H1 (cell line): ENCODE data around the gene TWF2. TPM values are rescaled to one million over a fixed set of nuclear protein-coding genes. Genes with fewer than 3 reads are reported as not detected.

ENCODE experiments used
- CTCF ChIA-PET: fragments of 300-600 bp; sonication (Branson Sonifier 250); formaldehyde crosslinking; loops from one replicate; lab custom pipeline; 2021; ENCODE audit not compliant: partially characterized antibody; lab: Charles Lee
- POLR2A ChIA-PET: fragments of 300-600 bp; sonication (Branson Sonifier 250); formaldehyde crosslinking; loops from one replicate; lab custom pipeline; 2021; ENCODE audit warnings: inconsistent platforms; ENCODE audit not compliant: partially characterized antibody; lab: Charles Lee
- DNase-seq, 2 experiments: peaks; one replicate each; pipeline versions ENCODE4 v3.0.0 to v3.0.0-alpha.2; 2010 to 2022; ENCODE audit warnings: low spot score in 2 of 2, low read depth in 1 of 2, mixed read lengths in 1 of 2
- FAIRE-seq: peaks from 2 replicates; lab custom pipeline; 2011; peaks lifted over from hg19 to GRCh38; lab: Jason Lieb, UNC
- H2AFZ ChIP-seq: 2 replicates; pipeline ENCODE4 v1.8.1; 2012; ENCODE audit warnings: low read length, inconsistent platforms
- H2AK5ac ChIP-seq: 2 replicates; pipeline ENCODE4 v1.6.1; 2013; ENCODE audit warnings: low read depth, low read length
- H2BK120ac ChIP-seq: replicated peaks from 2 replicates; pipeline ENCODE3; 2013; ENCODE audit warnings: low read depth, low read length, inconsistent platforms
- H2BK12ac ChIP-seq: 2 replicates; pipeline ENCODE4 v1.6.1; 2013; ENCODE audit warnings: low read depth, low read length
- H2BK15ac ChIP-seq: 2 replicates; pipeline ENCODE4 v1.6.1; 2013; ENCODE audit warnings: low read length
- H2BK20ac ChIP-seq: 2 replicates; pipeline ENCODE4 v1.6.1; 2013; ENCODE audit warnings: low read length
- H2BK5ac ChIP-seq: 2 replicates; pipeline ENCODE4 v1.6.1; 2013; ENCODE audit warnings: low read depth, low read length
- H3K14ac ChIP-seq: 2 replicates; pipeline ENCODE4 v1.6.1; 2013; ENCODE audit warnings: inconsistent platforms; ENCODE audit not compliant: insufficient read length
- H3K18ac ChIP-seq: 2 replicates; pipeline ENCODE4 v1.6.1; 2013; ENCODE audit warnings: low read length; ENCODE audit errors: extremely low read depth
- H3K23ac ChIP-seq: 2 replicates; pipeline ENCODE4 v1.6.1; 2013; ENCODE audit warnings: inconsistent platforms; ENCODE audit not compliant: insufficient read length
- H3K23me2 ChIP-seq: 2 replicates; pipeline ENCODE4 v1.6.1; 2013; ENCODE audit warnings: low read depth, low read length
- H3K27ac ChIP-seq: 2 replicates; pipeline ENCODE4 v1.6.1; 2011; ENCODE audit warnings: low read depth, low read length, inconsistent platforms
- H3K27me3 ChIP-seq, 4 experiments: replicated peaks in 1 of 4; 1 replicate in 1 of 4; 2 replicates in 3 of 4; pipeline versions ENCODE4 v1.6.1 to v1.8.1; 2011 to 2013; ENCODE audit warnings: low read length in 3 of 4, mild to moderate bottlenecking in 3 of 4, inconsistent platforms in 2 of 4, mixed read lengths in 2 of 4, moderate library complexity in 1 of 4; ENCODE audit not compliant: control insufficient read depth in 3 of 4, insufficient read depth in 3 of 4; ENCODE audit errors: extremely low read depth in 1 of 4
- H3K36me3 ChIP-seq, 4 experiments: 2 replicates each; pipeline versions ENCODE4 v1.6.1 to v1.8.1; 2011 to 2013; ENCODE audit warnings: mild to moderate bottlenecking in 4 of 4, low read length in 3 of 4, moderate library complexity in 2 of 4, control low read depth in 1 of 4, inconsistent platforms in 1 of 4; ENCODE audit not compliant: insufficient read depth in 4 of 4, control insufficient read depth in 2 of 4
- H3K4ac ChIP-seq: replicated peaks from 2 replicates; pipeline ENCODE3; 2013; ENCODE audit warnings: low read length, low read depth, mixed read lengths, inconsistent platforms; ENCODE audit not compliant: insufficient read length
- H3K4me1 ChIP-seq, 4 experiments: replicated peaks in 1 of 4; 1 replicate in 1 of 4; 2 replicates in 3 of 4; pipeline versions ENCODE4 v1.6.1 to v1.8.1; 2011 to 2013; ENCODE audit warnings: low read length in 3 of 4, inconsistent platforms in 2 of 4, mixed read lengths in 1 of 4; ENCODE audit not compliant: insufficient read depth in 4 of 4, control insufficient read depth in 3 of 4
- H3K4me2 ChIP-seq, 2 experiments: 2 replicates each; pipeline versions ENCODE4 v1.6.1 to v1.8.1; 2011 to 2013; ENCODE audit warnings: low read depth in 2 of 2, low read length in 2 of 2, control low read depth in 1 of 2, inconsistent platforms in 1 of 2, mild to moderate bottlenecking in 1 of 2; ENCODE audit not compliant: insufficient read depth in 1 of 2
- H3K4me3 ChIP-seq, 4 experiments: fragments of 200-600, 300-600 bp in 1 of 4; sonication (generic), shearing (Covaris generic), sonication (Bioruptor Twin) in 1 of 4; 2 replicates each; pipeline versions ENCODE4 v1.5.1 to v1.8.1; 2011 to 2016; ENCODE audit warnings: low read length in 4 of 4, low read depth in 3 of 4, control low read depth in 2 of 4, inconsistent platforms in 2 of 4, mild to moderate bottlenecking in 2 of 4, mixed read lengths in 1 of 4, moderate library complexity in 1 of 4; ENCODE audit not compliant: insufficient read depth in 2 of 4; ENCODE audit errors: extremely low read depth in 1 of 4
- H3K56ac ChIP-seq: replicated peaks from 2 replicates; pipeline ENCODE3; 2013; ENCODE audit warnings: low read depth, mild to moderate bottlenecking, mixed read lengths, low read length, inconsistent platforms; ENCODE audit not compliant: insufficient read length
- H3K79me1 ChIP-seq: 2 replicates; pipeline ENCODE4 v1.6.1; 2013; ENCODE audit warnings: low read depth, low read length, control low read depth
- H3K79me2 ChIP-seq, 2 experiments: 2 replicates each; pipeline versions ENCODE4 v1.6.1 to v1.8.1; 2012 to 2013; ENCODE audit warnings: low read length in 2 of 2, mild to moderate bottlenecking in 2 of 2, inconsistent platforms in 1 of 2; ENCODE audit not compliant: insufficient read depth in 2 of 2, control insufficient read depth in 1 of 2
- H3K9ac ChIP-seq, 4 experiments: replicated peaks in 1 of 4; 1 replicate in 1 of 4; 2 replicates in 3 of 4; pipeline versions ENCODE4 v1.6.1 to v1.8.1; 2011 to 2013; ENCODE audit warnings: low read depth in 3 of 4, low read length in 3 of 4, control low read depth in 2 of 4, mild to moderate bottlenecking in 2 of 4, moderate library complexity in 2 of 4, inconsistent platforms in 1 of 4; ENCODE audit errors: extremely low read depth in 1 of 4
- H3K9me3 ChIP-seq, 2 experiments: 2 replicates each; pipeline versions ENCODE4 v1.6.1 to v1.8.1; 2012 to 2013; ENCODE audit warnings: mild to moderate bottlenecking in 2 of 2, moderate library complexity in 2 of 2, control low read depth in 1 of 2, inconsistent platforms in 1 of 2, low read depth in 1 of 2, low read length in 1 of 2, mixed read lengths in 1 of 2; ENCODE audit not compliant: insufficient read depth in 2 of 2
- H4K20me1 ChIP-seq, 2 experiments: replicated peaks in 1 of 2; 2 replicates each; pipeline versions ENCODE3 to v1.8.1; 2011 to 2013; ENCODE audit warnings: inconsistent platforms in 2 of 2, low read length in 2 of 2, mild to moderate bottlenecking in 1 of 2; ENCODE audit not compliant: insufficient read depth in 2 of 2, control insufficient read depth in 1 of 2
- H4K5ac ChIP-seq: 2 replicates; pipeline ENCODE4 v1.6.1; 2013; ENCODE audit warnings: low read length, low read depth, mixed read lengths, inconsistent platforms; ENCODE audit not compliant: insufficient read length
- H4K8ac ChIP-seq: 2 replicates; pipeline ENCODE4 v1.8.0; 2013; ENCODE audit warnings: mild to moderate bottlenecking, moderate library complexity, low read length, inconsistent platforms; ENCODE audit not compliant: insufficient read depth; ENCODE audit errors: extremely low read depth
- H4K91ac ChIP-seq: replicated peaks from 2 replicates; pipeline ENCODE3; 2013; ENCODE audit warnings: low read length, mixed read lengths, inconsistent platforms; ENCODE audit not compliant: insufficient read length
- RFX5 ChIP-seq: IDR thresholded peaks from 2 replicates; pipeline ENCODE4 v1.6.1; 2011; ENCODE audit warnings: low read depth, low read length, improper control_type of control experiment, borderline replicate concordance
- WGBS, 2 experiments: shearing (Covaris generic) in 1 of 2; methylation state at CpG; one replicate each; pipeline versions ENCODE4 v1.1.6 to v1.1.7; 2013 to 2015; ENCODE audit warnings: low lambda C conversion rate in 2 of 2, mixed read lengths in 2 of 2, inconsistent platforms in 1 of 2, low coverage in 1 of 2, missing lambda C conversion rate in 1 of 2; ENCODE audit not compliant: insufficient replicate concordance in 2 of 2, insufficient coverage in 1 of 2, insufficient read length in 1 of 2; ENCODE audit errors: extremely low coverage in 1 of 2, missing lambda C conversion rate in 1 of 2; 5-methylcytosine and 5-hydroxymethylcytosine counted together
- polyA plus RNA-seq, 7 experiments: library from polyadenylated mRNA; depleted of rRNA in 3 of 7; stranded (reverse) in 5 of 7; unstranded in 2 of 7; fragments of >200 nt in 5 of 7; fragments of 200-250 nt in 2 of 7; gene quantifications; 1 replicate in 5 of 7; 2 replicates in 1 of 7; 4 replicates in 1 of 7; pipeline versions ENCODE4 v1.2.1 to v1.2.3, GENCODE V29; 2011 to 2013; ENCODE audit warnings: missing spikeins in 2 of 7, mixed read lengths in 2 of 7
- total RNA-seq: library from RNA; stranded (reverse); fragmentation: NEBNext Ultra II Directional; extraction: Animal tissue kit (Norgen Biotek cat#: 25700); gene quantifications from 2 replicates; pipeline ENCODE4 v1.2.1, GENCODE V29; 2021

The TWF2 gene
- total and polyA plus RNA-seq, 2 of the 8 experiments (the other 6 are each of a cell fraction or from before 2014, with no cell fraction given): 65.2 to 90.4 TPM

DNA sequence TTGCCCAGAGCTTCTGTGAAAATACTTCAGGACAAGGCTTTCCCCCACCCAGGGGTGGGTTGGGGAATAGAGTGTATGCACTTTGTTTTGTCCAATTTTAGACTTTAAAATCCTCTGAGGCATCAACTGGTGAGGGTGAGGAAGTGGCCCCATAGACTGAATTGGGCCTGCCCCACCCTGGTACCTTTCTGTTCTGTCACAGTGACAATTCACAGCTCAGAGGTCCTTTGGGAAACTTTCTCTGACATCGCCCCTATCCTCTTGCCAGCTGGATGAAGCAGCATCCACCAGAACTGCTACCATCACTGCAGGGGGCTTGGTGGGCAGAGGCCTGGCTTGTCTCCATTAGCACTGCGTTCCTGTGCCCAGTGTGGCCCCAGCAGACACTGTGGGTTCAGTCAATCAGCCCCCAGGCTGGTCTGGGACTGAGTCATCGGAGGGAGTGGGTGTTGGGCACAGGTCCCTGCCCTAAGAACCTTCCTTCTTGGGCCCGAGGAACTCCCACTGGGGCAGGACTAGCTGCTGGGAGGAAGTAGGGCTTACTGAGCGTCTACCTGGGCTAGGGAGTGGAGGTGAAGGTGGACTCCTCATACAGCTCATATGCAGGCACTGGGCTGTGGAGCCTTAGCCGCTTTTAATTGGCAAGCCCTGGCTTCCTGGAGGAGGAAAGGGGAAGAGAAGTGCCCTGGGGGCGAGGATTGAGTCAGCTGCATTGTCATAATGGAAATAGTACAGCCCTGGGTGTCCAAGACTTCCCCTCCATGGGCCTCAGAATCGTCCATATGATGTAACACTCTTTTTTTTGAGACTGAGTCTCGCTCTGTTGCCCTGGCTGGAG lies 5.1 kb upstream of the TWF2 start:
- H4K20me1 ChIP-seq: peaks cover 0 to 5% of the 10 kb centered on the region in 2 experiments
- no peak overlapping the region; a peak in 1 of 4 replicates for H3K4me2 ChIP-seq
- H3K56ac ChIP-seq: no peak overlapping the region
- H3K4me3 ChIP-seq: no peak overlapping the region
- H3K4ac ChIP-seq: no peak overlapping the region
- H2BK120ac ChIP-seq: no peak overlapping the region
- no peak overlapping the region for H4K5ac ChIP-seq
- no peak overlapping the region for H3K23ac ChIP-seq
- H2BK5ac ChIP-seq: no peak overlapping the region
- H2AFZ ChIP-seq: no peak overlapping the region
- no peak overlapping the region for H4K8ac ChIP-seq
- H3K36me3 ChIP-seq: no peaks in the 10 kb centered on the region
- CTCF ChIA-PET: interaction anchor here (0.6 to 17.7 kb wide), 7 partner anchors 8 to 145 kb away, joined by 3 to 126 read pairs (median 5); no protein-coding TSS in a partner anchor
- no peak overlapping the region for H4K91ac ChIP-seq
- H3K4me1 ChIP-seq: peaks cover 11 to 25% (median 19%) of the 10 kb centered on the region in 4 experiments
- no peak overlapping the region for H3K14ac ChIP-seq
- H3K9ac ChIP-seq: no peak overlapping the region
- H3K79me1 ChIP-seq: peaks cover 2% of the 10 kb centered on the region; the same call in 1 of the 2 replicates
- no peak overlapping the region for H2BK15ac ChIP-seq
- H3K27ac ChIP-seq: no peak overlapping the region
- no peaks in the 10 kb centered on the region for H3K9me3 ChIP-seq
- 85% methylated on average over 9 of the region's 9 CpGs; no CpG with 5 or more reads in 1 of the 2 experiments for WGBS, 2 experiments
- H3K79me2 ChIP-seq: 0 out of 4 replicates have a peak, but pooled peaks cover 0 to 3% of the 10 kb centered on the region in 2 experiments
- H2BK20ac ChIP-seq: no peak overlapping the region
- H3K27me3 ChIP-seq: peaks cover 6 to 37% (median 23%) of the 10 kb centered on the region in 4 experiments; a peak in 6 of 7 replicates
- H3K23me2 ChIP-seq: peaks cover 14% of the 10 kb centered on the region
- no peak for FAIRE-seq
- no peak overlapping the region for H2BK12ac ChIP-seq
- POLR2A ChIA-PET: interaction anchor here (0.8 to 3.6 kb wide), 5 partner anchors 8 to 248 kb away, joined by 3 to 27 read pairs (median 4); partner anchors contain the start of gene RPL29
- DNase-seq: no peak
- no peak overlapping the region for H2AK5ac ChIP-seq
- no peak overlapping the region for H3K18ac ChIP-seq
- no peak for TF ChIP-seq RFX5
